ENCODE data around the gene MATN4.

Gene MATN4

GRCh38 chr20:45289942-45290676 is 18.0 kb downstream of the MATN4 start:
- no peak for DNase-seq (ENCODE audit: low spot score)

GRCh38 chr20:45288860-45289259 is 19.2 kb downstream of the MATN4 start:
- no peak for DNase-seq (ENCODE audit: low spot score)

GRCh38 chr20:45288376-45288775 is 19.7 kb downstream of the MATN4 start:
- DNase-seq (ENCODE audit: low spot score) = no peak

GRCh38 chr20:45283551-45284057 is 24.5 kb downstream of the MATN4 start:
- DNase-seq (ENCODE audit: low spot score) = no peak

GRCh38 chr20:45282700-45283550 is 25.2 kb downstream of the MATN4 start:
- no peak for DNase-seq (ENCODE audit: low spot score)

GRCh38 chr20:45279992-45280391 is 28.1 kb downstream of the MATN4 start:
- DNase-seq (ENCODE audit: low spot score) = no peak

GRCh38 chr20:45275338-45275737 is 32.8 kb downstream of the MATN4 start:
- no peak for DNase-seq (ENCODE audit: low spot score)

GRCh38 chr20:45269754-45270270 is 38.3 kb downstream of the MATN4 start:
- DNase-seq (ENCODE audit: low spot score) = no peak

- DNase-seq (ENCODE audit: low spot score) = no peak
Measured at GRCh38 chr20:45269056-45269455, 39.0 kb downstream of the MATN4 start.

- no peak for DNase-seq (ENCODE audit: low spot score)
Measured at GRCh38 chr20:45268531-45268930, 39.6 kb downstream of the MATN4 start.

GRCh38 chr20:45266977-45267376 is 41.1 kb downstream of the MATN4 start:
- DNase-seq (ENCODE audit: low spot score) = no peak

- DNase-seq (ENCODE audit: low spot score) = no peak
Measured at GRCh38 chr20:45263556-45264266, 44.4 kb downstream of the MATN4 start.

GRCh38 chr20:45258664-45259063 is 49.4 kb downstream of the MATN4 start:
- DNase-seq (ENCODE audit: low spot score) = no peak

GRCh38 chr20:45258259-45258658 is 49.8 kb downstream of the MATN4 start:
- DNase-seq (ENCODE audit: low spot score) = no peak

GRCh38 chr20:45257711-45258110 is 50.4 kb downstream of the MATN4 start:
- DNase-seq (ENCODE audit: low spot score) = no peak

GRCh38 chr20:45257161-45257560 is 50.9 kb downstream of the MATN4 start:
- DNase-seq (ENCODE audit: low spot score) = no peak

GRCh38 chr20:45254383-45255262 is 53.5 kb downstream of the MATN4 start, which contains the start of gene SLPI:
Gene SLPI, minus strand, starts transcription at chr20:45254564. Its CDS starts 21 bp downstream, at chr20:45254543.
- DNase-seq (ENCODE audit: low spot score) = no peak

- DNase-seq (ENCODE audit: low spot score) = no peak
Measured at GRCh38 chr20:45253261-45253660, 54.8 kb downstream of the MATN4 start.

- peak; percentile 7 for DNase-seq (ENCODE audit: low spot score)
Measured at GRCh38 chr20:45251884-45252560, 56.1 kb downstream of the MATN4 start.

GRCh38 chr20:45248609-45249008 is 59.5 kb downstream of the MATN4 start:
- no peak for DNase-seq (ENCODE audit: low spot score)

Measured in putamen (tissue), 1 donor.